ENCODE data around the gene MGLL.
"Not testable (repeated sequence)": the region's sequence is repeated elsewhere in the genome, so short reads cannot be mapped to it uniquely, and the experiment has no call there.

The MGLL gene

GRCh38 chr3:127689266-127689860 is 133.0 kb downstream of the MGLL start:
- Histone ChIP-seq H3K27me3 (ENCODE audit: control insufficient read depth in 5 of 5, insufficient read depth in 4 of 5, low read length in 5 of 5) (no peaks in the 10 kb centered on the region), H3K9me3 (ENCODE audit: control insufficient read depth in 5 of 5, low read length in 5 of 5) (no peaks in the 10 kb centered on the region), H3K9ac (ENCODE audit: low read length in 5 of 5) (no peak overlapping the region), H3K36me3 (ENCODE audit: control insufficient read depth in 5 of 5, insufficient read depth in 5 of 5, low read length in 5 of 5) (peaks cover 0 to 52% (median 50%) of the 10 kb centered on the region in 5 donors), H3K4me3 (ENCODE audit: low read depth in 1 of 5, low read length in 5 of 5) (no peak overlapping the region), H3K4me1 (ENCODE audit: control insufficient read depth in 5 of 5, insufficient read depth in 5 of 5, low read length in 5 of 5) (peaks cover 6 to 13% (median 10%) of the 10 kb centered on the region in 5 donors), H3K27ac (ENCODE audit: low read depth, low read length) (no peak overlapping the region)

GRCh38 chr3:127688416-127689265 is 133.7 kb downstream of the MGLL start:
- Histone ChIP-seq H3K4me3 (ENCODE audit: low read depth in 1 of 5, low read length in 5 of 5) (no peak overlapping the region), H3K4me1 (ENCODE audit: control insufficient read depth in 5 of 5, insufficient read depth in 5 of 5, low read length in 5 of 5) (peaks cover 7 to 14% (median 12%) of the 10 kb centered on the region in 5 donors), H3K27ac (ENCODE audit: low read depth, low read length) (no peak overlapping the region), H3K27me3 (ENCODE audit: control insufficient read depth in 5 of 5, insufficient read depth in 4 of 5, low read length in 5 of 5) (no peaks in the 10 kb centered on the region), H3K36me3 (ENCODE audit: control insufficient read depth in 5 of 5, insufficient read depth in 5 of 5, low read length in 5 of 5) (peaks cover 0 to 48% (median 46%) of the 10 kb centered on the region in 5 donors), H3K9ac (ENCODE audit: low read length in 5 of 5) (no peak overlapping the region), H3K9me3 (ENCODE audit: control insufficient read depth in 5 of 5, low read length in 5 of 5) (no peaks in the 10 kb centered on the region)

DNA sequence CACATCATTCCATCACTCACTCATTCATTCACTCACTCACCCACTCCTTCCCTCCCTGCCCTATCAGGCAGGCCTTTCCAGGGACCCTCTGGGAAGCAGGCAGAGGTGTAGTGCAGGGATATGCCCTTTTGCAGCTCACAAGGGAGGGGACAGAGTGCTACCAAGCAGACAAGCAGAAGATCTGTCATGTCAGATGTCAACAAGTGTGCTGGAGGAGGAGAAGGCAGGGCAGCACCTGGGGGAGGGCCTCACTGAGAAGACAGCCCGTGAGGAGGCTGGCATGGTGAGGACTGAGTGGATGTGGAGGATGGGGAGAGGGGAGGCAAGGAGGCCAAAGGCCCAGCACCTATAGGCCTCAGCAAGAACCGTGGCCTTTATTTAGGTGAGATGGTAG is 134.3 kb downstream of the MGLL start:
- Histone ChIP-seq H3K27ac (ENCODE audit: low read depth, low read length) (no peak overlapping the region), H3K9ac (ENCODE audit: low read length in 5 of 5) (no peak overlapping the region), H3K27me3 (ENCODE audit: control insufficient read depth in 5 of 5, insufficient read depth in 4 of 5, low read length in 5 of 5) (no peaks in the 10 kb centered on the region), H3K36me3 (ENCODE audit: control insufficient read depth in 5 of 5, insufficient read depth in 5 of 5, low read length in 5 of 5) (peaks cover 0 to 41% (median 40%) of the 10 kb centered on the region in 5 donors), H3K4me1 (ENCODE audit: control insufficient read depth in 5 of 5, insufficient read depth in 5 of 5, low read length in 5 of 5) (peaks cover 8 to 17% (median 14%) of the 10 kb centered on the region in 5 donors), H3K4me3 (ENCODE audit: low read depth in 1 of 5, low read length in 5 of 5) (no peak overlapping the region), H3K9me3 (ENCODE audit: control insufficient read depth in 5 of 5, low read length in 5 of 5) (no peaks in the 10 kb centered on the region)

- H3K36me3 ChIP-seq (ENCODE audit: control insufficient read depth in 5 of 5, insufficient read depth in 5 of 5, low read length in 5 of 5): peaks cover 0 to 36% (median 34%) of the 10 kb centered on the region in 5 donors
- peaks cover 8 to 17% (median 14%) of the 10 kb centered on the region in 5 donors for H3K4me1 ChIP-seq (ENCODE audit: control insufficient read depth in 5 of 5, insufficient read depth in 5 of 5, low read length in 5 of 5)
- no peaks in the 10 kb centered on the region for H3K9me3 ChIP-seq (ENCODE audit: control insufficient read depth in 5 of 5, low read length in 5 of 5)
- H3K27ac ChIP-seq (ENCODE audit: low read depth, low read length): no peak overlapping the region
- H3K4me3 ChIP-seq (ENCODE audit: low read depth in 1 of 5, low read length in 5 of 5): no peak overlapping the region
- H3K27me3 ChIP-seq (ENCODE audit: control insufficient read depth in 5 of 5, insufficient read depth in 4 of 5, low read length in 5 of 5): no peaks in the 10 kb centered on the region
- no peak overlapping the region for H3K9ac ChIP-seq (ENCODE audit: low read length in 5 of 5)
Observed at GRCh38 chr3:127687228-127687737, 135.0 kb downstream of the MGLL start.

- Histone ChIP-seq H3K27ac (ENCODE audit: low read depth, low read length) (no peak overlapping the region), H3K9me3 (ENCODE audit: control insufficient read depth in 5 of 5, low read length in 5 of 5) (no peaks in the 10 kb centered on the region), H3K9ac (ENCODE audit: low read length in 5 of 5) (no peak overlapping the region), H3K4me1 (ENCODE audit: control insufficient read depth in 5 of 5, insufficient read depth in 5 of 5, low read length in 5 of 5) (peaks cover 8 to 17% (median 13%) of the 10 kb centered on the region in 5 donors), H3K4me3 (ENCODE audit: low read depth in 1 of 5, low read length in 5 of 5) (no peak overlapping the region), H3K27me3 (ENCODE audit: control insufficient read depth in 5 of 5, insufficient read depth in 4 of 5, low read length in 5 of 5) (no peaks in the 10 kb centered on the region), H3K36me3 (ENCODE audit: control insufficient read depth in 5 of 5, insufficient read depth in 5 of 5, low read length in 5 of 5) (peaks cover 0 to 30% (median 26%) of the 10 kb centered on the region in 5 donors)
Observed at GRCh38 chr3:127686512-127686894, 135.8 kb downstream of the MGLL start.

DNA sequence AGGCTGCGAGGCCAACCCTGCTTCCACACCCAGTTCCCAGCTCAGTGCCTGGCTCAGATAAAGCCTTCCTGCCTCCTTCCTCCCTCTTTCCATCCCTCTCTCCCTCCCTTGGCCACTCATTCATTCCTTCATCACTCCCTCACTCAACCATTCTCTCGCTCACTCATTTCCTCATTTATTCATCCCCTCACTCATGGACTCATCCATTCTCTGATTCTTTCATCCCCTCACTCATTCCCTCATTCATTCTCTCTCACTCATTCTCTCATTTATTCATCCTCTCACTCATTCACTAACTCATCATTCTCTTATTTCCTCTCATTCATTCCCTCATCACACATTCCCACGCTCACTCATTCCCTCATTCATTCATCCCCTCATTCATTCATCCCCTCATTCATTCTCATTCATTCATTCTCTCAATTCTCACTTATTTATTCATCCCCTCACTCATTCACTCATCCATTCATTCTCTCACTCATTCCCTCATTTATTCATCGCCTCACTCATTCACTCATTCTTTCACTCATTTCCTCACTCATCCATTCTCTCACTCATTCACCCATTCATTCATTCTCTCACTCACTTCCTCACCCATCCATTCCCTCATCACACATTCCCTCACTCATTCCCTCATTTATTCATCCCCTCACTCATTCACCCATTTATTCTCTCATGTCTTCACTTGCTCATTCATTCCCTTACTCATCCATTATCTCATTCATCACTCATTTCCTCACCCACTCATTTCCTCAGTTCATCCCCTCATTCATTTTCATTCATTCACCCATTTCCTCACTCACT is 136.4 kb downstream of the MGLL start:
- Histone ChIP-seq H3K9me3 (ENCODE audit: control insufficient read depth in 5 of 5, low read length in 5 of 5) (no peaks in the 10 kb centered on the region), H3K27ac (ENCODE audit: low read depth, low read length) (no peak overlapping the region)

GRCh38 chr3:127684871-127685707 is 137.2 kb downstream of the MGLL start:
- Histone ChIP-seq H3K4me3 (ENCODE audit: low read depth in 1 of 5, low read length in 5 of 5) (no peak overlapping the region), H3K9me3 (ENCODE audit: control insufficient read depth in 5 of 5, low read length in 5 of 5) (no peaks in the 10 kb centered on the region), H3K27me3 (ENCODE audit: control insufficient read depth in 5 of 5, insufficient read depth in 4 of 5, low read length in 5 of 5) (no peaks in the 10 kb centered on the region), H3K4me1 (ENCODE audit: control insufficient read depth in 5 of 5, insufficient read depth in 5 of 5, low read length in 5 of 5) (peaks cover 4 to 8% (median 5%) of the 10 kb centered on the region in 5 donors), H3K9ac (ENCODE audit: low read length in 5 of 5) (no peak overlapping the region), H3K36me3 (ENCODE audit: control insufficient read depth in 5 of 5, insufficient read depth in 5 of 5, low read length in 5 of 5) (peaks cover 0 to 21% (median 16%) of the 10 kb centered on the region in 5 donors), H3K27ac (ENCODE audit: low read depth, low read length) (no peak overlapping the region)

More for the DNA sequence above, 136.4 kb downstream of the MGLL start:
- Histone ChIP-seq H3K27me3 (ENCODE audit: control insufficient read depth in 5 of 5, insufficient read depth in 4 of 5, low read length in 5 of 5) (no peaks in the 10 kb centered on the region), H3K4me1 (ENCODE audit: control insufficient read depth in 5 of 5, insufficient read depth in 5 of 5, low read length in 5 of 5) (peaks cover 8 to 17% (median 12%) of the 10 kb centered on the region in 5 donors), H3K4me3 (ENCODE audit: low read depth in 1 of 5, low read length in 5 of 5) (no peak overlapping the region), H3K36me3 (ENCODE audit: control insufficient read depth in 5 of 5, insufficient read depth in 5 of 5, low read length in 5 of 5) (peaks cover 0 to 24% (median 20%) of the 10 kb centered on the region in 5 donors), H3K9ac (ENCODE audit: low read length in 5 of 5) (no peak overlapping the region)

DNA sequence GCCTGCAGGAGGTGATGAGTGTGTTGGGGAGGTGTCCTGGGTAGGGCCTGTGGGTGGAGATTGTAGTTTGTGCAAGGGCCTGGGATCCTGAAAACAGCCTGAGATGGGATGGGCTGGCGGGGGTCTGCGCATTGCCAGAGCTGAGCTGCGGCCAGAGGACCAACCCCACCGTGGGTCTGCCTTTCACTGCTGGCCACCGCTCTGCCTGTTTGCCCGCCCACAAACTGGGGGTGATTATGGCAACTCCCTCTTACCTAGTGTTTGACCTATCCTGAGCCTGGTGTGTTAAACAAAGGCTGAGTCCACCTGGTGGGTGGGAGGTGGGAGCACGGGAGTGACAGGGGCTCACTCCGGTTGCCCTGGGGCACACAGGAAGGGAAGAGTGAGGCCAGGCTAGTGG is 139.8 kb downstream of the MGLL start:
- Histone ChIP-seq H3K4me1 (ENCODE audit: control insufficient read depth in 5 of 5, insufficient read depth in 5 of 5, low read length in 5 of 5) (peaks cover 2 to 17% (median 15%) of the 10 kb centered on the region in 5 donors), H3K36me3 (ENCODE audit: control insufficient read depth in 5 of 5, insufficient read depth in 5 of 5, low read length in 5 of 5) (peaks cover 0 to 33% (median 24%) of the 10 kb centered on the region in 5 donors), H3K9me3 (ENCODE audit: control insufficient read depth in 5 of 5, low read length in 5 of 5) (no peaks in the 10 kb centered on the region), H3K27me3 (ENCODE audit: control insufficient read depth in 5 of 5, insufficient read depth in 4 of 5, low read length in 5 of 5) (no peaks in the 10 kb centered on the region), H3K27ac (ENCODE audit: low read depth, low read length) (no peak overlapping the region), H3K4me3 (ENCODE audit: low read depth in 1 of 5, low read length in 5 of 5) (no peak overlapping the region), H3K9ac (ENCODE audit: low read length in 5 of 5) (no peak overlapping the region)

- not testable (repeated sequence) for H3K9ac ChIP-seq (ENCODE audit: low read length in 5 of 5); H3K27ac ChIP-seq (ENCODE audit: low read depth, low read length); H3K4me3 ChIP-seq (ENCODE audit: low read depth in 1 of 5, low read length in 5 of 5); H3K27me3 ChIP-seq (ENCODE audit: control insufficient read depth in 5 of 5, insufficient read depth in 4 of 5, low read length in 5 of 5); H3K9me3 ChIP-seq (ENCODE audit: control insufficient read depth in 5 of 5, low read length in 5 of 5)
- peaks cover 0 to 37% (median 28%) of the 10 kb centered on the region in 5 donors for H3K36me3 ChIP-seq (ENCODE audit: control insufficient read depth in 5 of 5, insufficient read depth in 5 of 5, low read length in 5 of 5)
- peaks cover 2 to 17% (median 15%) of the 10 kb centered on the region in 5 donors for H3K4me1 ChIP-seq (ENCODE audit: control insufficient read depth in 5 of 5, insufficient read depth in 5 of 5, low read length in 5 of 5)
Observed at GRCh38 chr3:127682175-127682554, 140.2 kb downstream of the MGLL start.

Data from subcutaneous abdominal adipose tissue (tissue), 5 donors.